Neural cell (in vitro differentiated cells): ENCODE measurements around the gene ZNF639. TPM values are rescaled to one million over a fixed set of nuclear protein-coding genes. Genes with fewer than 3 reads are reported as not detected.

Experiments
- H2AFZ ChIP-seq: fragments of 200-600, 300-800 bp; sonication (generic), shearing (Covaris generic); 2 replicates; pipeline ENCODE4 v1.6.0; 2014; ENCODE audit warnings: low read depth, mild to moderate bottlenecking, antibody characterized with exemption, low read length, moderate library complexity
- H3F3A ChIP-seq: fragments of 200-600 bp; shearing (Covaris generic); 2 replicates; pipeline ENCODE4 v1.6.1; 2016; ENCODE audit warnings: mild to moderate bottlenecking, moderate library complexity, mixed read lengths, antibody characterized with exemption, low read length; ENCODE audit not compliant: insufficient read depth, poor library complexity, severe bottlenecking
- H3K27ac ChIP-seq: fragments of 200-600, 300-800 bp; sonication (generic), shearing (Covaris generic); 2 replicates; pipeline ENCODE4 v1.5.1; 2014; ENCODE audit warnings: mild to moderate bottlenecking, low read length, moderate library complexity
- H3K27me3 ChIP-seq: fragments of 300-800, 200-600 bp; sonication (generic), shearing (Covaris generic); 2 replicates; pipeline ENCODE4 v1.6.0; 2014; ENCODE audit warnings: mild to moderate bottlenecking, low read depth, low read length, moderate library complexity; ENCODE audit not compliant: insufficient read depth
- H3K36me3 ChIP-seq: fragments of 300-800, 200-600 bp; sonication (generic), shearing (Covaris generic); 2 replicates; pipeline ENCODE4 v1.5.1; 2014; ENCODE audit warnings: mild to moderate bottlenecking, antibody characterized with exemption, low read length, moderate library complexity; ENCODE audit not compliant: insufficient read depth
- H3K4me2 ChIP-seq: fragments of 300-800, 200-600 bp; sonication (generic), shearing (Covaris generic); 2 replicates; pipeline ENCODE4 v1.6.0; 2014; ENCODE audit warnings: mild to moderate bottlenecking, low read length
- H3K4me3 ChIP-seq: fragments of 300-800, 200-600 bp; sonication (generic), shearing (Covaris generic); 2 replicates; pipeline ENCODE4 v1.5.1; 2014; ENCODE audit warnings: mild to moderate bottlenecking, low read length, moderate library complexity
- H3K79me2 ChIP-seq: fragments of 200-600 bp; shearing (Covaris generic); replicated peaks from 2 replicates; pipeline ENCODE4 v1.6.0; 2014; ENCODE audit warnings: mild to moderate bottlenecking, low read length, moderate library complexity; ENCODE audit not compliant: insufficient read depth
- H3K9ac ChIP-seq: fragments of 300-800, 200-600 bp; sonication (generic), shearing (Covaris generic); 2 replicates; pipeline ENCODE4 v1.6.1; 2016; ENCODE audit warnings: mild to moderate bottlenecking, low read length, mixed read lengths
- H3K9me2 ChIP-seq: fragments of 200-600 bp; shearing (Covaris generic); 2 replicates; pipeline ENCODE4 v1.6.1; 2016; ENCODE audit warnings: mild to moderate bottlenecking, low read length, mixed read lengths; ENCODE audit not compliant: insufficient read depth
- H3K9me3 ChIP-seq: fragments of 200-600, 300-800 bp; sonication (generic), shearing (Covaris generic); 2 replicates; pipeline ENCODE4 v1.6.1; 2016; ENCODE audit warnings: mild to moderate bottlenecking, mixed run types, low read length, moderate library complexity, mixed read lengths
- H4K20me1 ChIP-seq: fragments of 200-600 bp; shearing (Covaris generic); 2 replicates; pipeline ENCODE4 v1.6.1; 2016; ENCODE audit warnings: mild to moderate bottlenecking, mixed run types; ENCODE audit not compliant: insufficient read depth
- CTCF ChIP-seq: fragments of 450-650 bp; IDR thresholded peaks from 2 replicates; pipeline ENCODE4 v1.5.1; 2014; ENCODE audit warnings: antibody characterized with exemption, mild to moderate bottlenecking, moderate library complexity; ENCODE audit not compliant: poor library complexity, severe bottlenecking
- EP300 ChIP-seq: fragments of 450-650 bp; conservative IDR thresholded peaks from 2 replicates; pipeline ENCODE4 v1.6.1; 2014; ENCODE audit warnings: antibody characterized with exemption, mild to moderate bottlenecking, moderate library complexity; ENCODE audit not compliant: poor library complexity, severe bottlenecking
- EZH2 ChIP-seq: fragments of 200-600, 300-800 bp; shearing (Covaris generic), sonication (generic); IDR thresholded peaks from 2 replicates; pipeline ENCODE4 v1.6.1; 2014; ENCODE audit warnings: antibody characterized with exemption, low read length, borderline replicate concordance, mild to moderate bottlenecking; ENCODE audit not compliant: insufficient read depth, poor library complexity, severe bottlenecking
- MXI1 ChIP-seq: fragments of 450-650 bp; conservative IDR thresholded peaks from 2 replicates; pipeline ENCODE4 v1.6.1; 2014; ENCODE audit warnings: antibody characterized with exemption, mild to moderate bottlenecking; ENCODE audit not compliant: poor library complexity, severe bottlenecking
- POLR2AphosphoS5 ChIP-seq: IDR thresholded peaks from 2 replicates; pipeline ENCODE4 v1.6.1; 2012
- RAD21 ChIP-seq: fragments of 450-650 bp; conservative IDR thresholded peaks from 2 replicates; pipeline ENCODE4 v1.6.1; 2014; ENCODE audit warnings: antibody characterized with exemption, mild to moderate bottlenecking, moderate library complexity
- SMC3 ChIP-seq: fragments of 450-650 bp; conservative IDR thresholded peaks from 2 replicates; pipeline ENCODE4 v1.6.1; 2014; ENCODE audit warnings: antibody characterized with exemption, mild to moderate bottlenecking, moderate library complexity; ENCODE audit not compliant: poor library complexity
- TAF1 ChIP-seq: IDR thresholded peaks from 2 replicates; pipeline ENCODE4 v1.6.1; 2012; ENCODE audit warnings: low read depth
- polyA plus RNA-seq: library from polyadenylated mRNA; depleted of rRNA; stranded (reverse); fragments of >200 nt; gene quantifications from 2 replicates; pipeline ENCODE4 v1.2.3, GENCODE V29; 2014
- TF ChIP-seq, protein P1 (sequence below): IDR thresholded peaks from 2 replicates; pipeline ENCODE4 v1.6.1; 2012; ENCODE audit warnings: borderline replicate concordance

ZNF639 gene
- polyA plus RNA-seq, 1 donor from 2014 or later = 100 TPM

- H3K9me2 ChIP-seq = no peaks in the 10 kb centered on the region
- peak overlapping the region; percentile 15 for H3K27ac ChIP-seq
- H3K36me3 ChIP-seq = no peaks in the 10 kb centered on the region
- no peaks in the 10 kb centered on the region for H4K20me1 ChIP-seq
- no peak overlapping the region for H3K4me2 ChIP-seq
- H3K4me3 ChIP-seq = peak overlapping the region; percentile 100
- no peak for TF ChIP-seq POLR2AphosphoS5
- TF ChIP-seq CTCF = peak; percentile 59
- TF ChIP-seq MXI1 = no peak
- TF ChIP-seq SMC3 = peak; percentile 44
- TF ChIP-seq EZH2 = no peak
- TF ChIP-seq EP300 = no peak
- TF ChIP-seq RAD21 = peak; percentile 61
- no peak for TF ChIP-seq TAF1
- TF ChIP-seq, protein P1, sequence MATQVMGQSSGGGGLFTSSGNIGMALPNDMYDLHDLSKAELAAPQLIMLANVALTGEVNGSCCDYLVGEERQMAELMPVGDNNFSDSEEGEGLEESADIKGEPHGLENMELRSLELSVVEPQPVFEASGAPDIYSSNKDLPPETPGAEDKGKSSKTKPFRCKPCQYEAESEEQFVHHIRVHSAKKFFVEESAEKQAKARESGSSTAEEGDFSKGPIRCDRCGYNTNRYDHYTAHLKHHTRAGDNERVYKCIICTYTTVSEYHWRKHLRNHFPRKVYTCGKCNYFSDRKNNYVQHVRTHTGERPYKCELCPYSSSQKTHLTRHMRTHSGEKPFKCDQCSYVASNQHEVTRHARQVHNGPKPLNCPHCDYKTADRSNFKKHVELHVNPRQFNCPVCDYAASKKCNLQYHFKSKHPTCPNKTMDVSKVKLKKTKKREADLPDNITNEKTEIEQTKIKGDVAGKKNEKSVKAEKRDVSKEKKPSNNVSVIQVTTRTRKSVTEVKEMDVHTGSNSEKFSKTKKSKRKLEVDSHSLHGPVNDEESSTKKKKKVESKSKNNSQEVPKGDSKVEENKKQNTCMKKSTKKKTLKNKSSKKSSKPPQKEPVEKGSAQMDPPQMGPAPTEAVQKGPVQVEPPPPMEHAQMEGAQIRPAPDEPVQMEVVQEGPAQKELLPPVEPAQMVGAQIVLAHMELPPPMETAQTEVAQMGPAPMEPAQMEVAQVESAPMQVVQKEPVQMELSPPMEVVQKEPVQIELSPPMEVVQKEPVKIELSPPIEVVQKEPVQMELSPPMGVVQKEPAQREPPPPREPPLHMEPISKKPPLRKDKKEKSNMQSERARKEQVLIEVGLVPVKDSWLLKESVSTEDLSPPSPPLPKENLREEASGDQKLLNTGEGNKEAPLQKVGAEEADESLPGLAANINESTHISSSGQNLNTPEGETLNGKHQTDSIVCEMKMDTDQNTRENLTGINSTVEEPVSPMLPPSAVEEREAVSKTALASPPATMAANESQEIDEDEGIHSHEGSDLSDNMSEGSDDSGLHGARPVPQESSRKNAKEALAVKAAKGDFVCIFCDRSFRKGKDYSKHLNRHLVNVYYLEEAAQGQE = no peak
- no peak overlapping the region for H2AFZ ChIP-seq
- no peaks in the 10 kb centered on the region for H3K9me3 ChIP-seq
- H3F3A ChIP-seq = peaks cover 10% of the 10 kb centered on the region
- H3K9ac ChIP-seq = no peak overlapping the region
- H3K79me2 ChIP-seq = peaks cover 28% of the 10 kb centered on the region
- no peaks in the 10 kb centered on the region for H3K27me3 ChIP-seq
Observed at GRCh38 chr3:179321668-179322285, 1.1 kb upstream of the ZNF639 start.

GRCh38 chr3:179323197-179324110, 623 bp downstream of the ZNF639 start:
- Histone ChIP-seq H3K9me2 (no peaks in the 10 kb centered on the region), H4K20me1 (no peaks in the 10 kb centered on the region), H3K27me3 (no peaks in the 10 kb centered on the region), H3K36me3 (no peaks in the 10 kb centered on the region), H2AFZ (peak overlapping the region; percentile 84), H3K79me2 (peaks cover 41% of the 10 kb centered on the region), H3K27ac (peak overlapping the region; percentile 65), H3F3A (peaks cover 10% of the 10 kb centered on the region), H3K9ac (peak overlapping the region; percentile 92), H3K4me3 (peak overlapping the region; percentile 100), H3K4me2 (peak overlapping the region; percentile 83), H3K9me3 (no peaks in the 10 kb centered on the region)
- no peak for TF ChIP-seq RAD21
- TF ChIP-seq, protein P1 = no peak
- no peak for TF ChIP-seq TAF1
- no peak for TF ChIP-seq EP300
- no peak for TF ChIP-seq SMC3
- peak; percentile 18 for TF ChIP-seq POLR2AphosphoS5
